Tibial artery (tissue), 4 donors: ENCODE results near the gene KIF26B.

ENCODE experiments used
- DNase-seq, 2 donors: peaks; one replicate each; pipeline ENCODE4 v3.0.0-alpha.2; 2019
- H3K27ac ChIP-seq, 2 donors: fragments of 200-600 bp; sonication (generic) in 1 of 2; 1 replicate in 1 of 2; 2 replicates in 1 of 2; pipeline ENCODE4 v1.5.1; 2018 to 2019; ENCODE audit warnings: mild to moderate bottlenecking in 1 of 2
- H3K27me3 ChIP-seq, 2 donors: fragments of 200-600 bp; sonication (generic) in 1 of 2; one replicate each; pipeline versions ENCODE4 v1.5.1 to v1.6.0; 2016 to 2019
- H3K36me3 ChIP-seq, 3 donors: fragments of 200-600 bp; sonication (generic) in 2 of 3; one replicate each; pipeline ENCODE4 v1.5.1; 2016 to 2019; ENCODE audit warnings: mild to moderate bottlenecking in 2 of 3
- H3K4me1 ChIP-seq, 4 donors: fragments of 200-600 bp; sonication (generic) in 2 of 4; 1 replicate in 3 of 4; 2 replicates in 1 of 4; pipeline ENCODE4 v1.5.1; 2016 to 2019
- H3K4me3 ChIP-seq, 2 donors: fragments of 200-600 bp; sonication (generic) in 1 of 2; 1 replicate in 1 of 2; 2 replicates in 1 of 2; pipeline ENCODE4 v1.5.1; 2018 to 2019; ENCODE audit warnings: mild to moderate bottlenecking in 2 of 2
- H3K9me3 ChIP-seq, 3 donors: fragments of 200-600 bp; sonication (generic) in 1 of 3; one replicate each; pipeline ENCODE4 v1.5.1; 2016 to 2019
- intact Hi-C: fragments of 100-400 bp; cut with DNase I; formaldehyde crosslinking; loops from one replicate; pipeline ENCODE4 v1.15.0; 2023; ENCODE audit warnings: low total_unique reads
- TF ChIP-seq, protein P1 (sequence below), 2 experiments: fragments of 200-600 bp in 1 of 2; fragments of 450-650 bp in 1 of 2; IDR thresholded peaks; one replicate each; pipeline ENCODE4 v1.5.1; 2017 to 2019; ENCODE audit warnings: antibody characterized with exemption in 2 of 2, mild to moderate bottlenecking in 1 of 2, moderate library complexity in 1 of 2

The KIF26B gene

DNA sequence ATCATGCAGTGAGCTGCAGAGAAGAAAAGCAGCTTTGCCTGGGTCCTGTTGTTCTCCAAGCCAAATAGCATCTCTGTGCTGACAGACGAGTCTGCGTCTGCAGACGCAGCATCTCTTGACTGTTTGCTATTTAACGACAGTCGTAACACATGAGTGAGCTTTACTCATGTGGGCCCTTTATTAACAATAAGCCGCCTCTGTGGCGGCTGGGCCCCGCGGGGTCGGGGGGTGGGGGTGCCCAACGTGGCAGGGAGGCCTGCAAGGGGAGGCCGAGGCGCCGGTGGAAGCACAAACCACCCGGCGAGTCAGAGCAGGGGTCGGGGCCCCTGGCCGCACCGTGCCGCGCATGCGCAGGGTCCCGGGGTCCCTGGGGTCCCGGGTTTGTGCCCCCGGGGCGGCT lies 435.1 kb downstream of the KIF26B start:
- no peak overlapping the region for H3K27ac ChIP-seq
- no peak overlapping the region for H3K4me3 ChIP-seq
- no peaks in the 10 kb centered on the region for H3K9me3 ChIP-seq
- no peaks in the 10 kb centered on the region for H3K4me1 ChIP-seq
- H3K27me3 ChIP-seq: peaks cover 0 to 4% of the 10 kb centered on the region in 2 donors
- no peak for DNase-seq
- TF ChIP-seq, protein P1, sequence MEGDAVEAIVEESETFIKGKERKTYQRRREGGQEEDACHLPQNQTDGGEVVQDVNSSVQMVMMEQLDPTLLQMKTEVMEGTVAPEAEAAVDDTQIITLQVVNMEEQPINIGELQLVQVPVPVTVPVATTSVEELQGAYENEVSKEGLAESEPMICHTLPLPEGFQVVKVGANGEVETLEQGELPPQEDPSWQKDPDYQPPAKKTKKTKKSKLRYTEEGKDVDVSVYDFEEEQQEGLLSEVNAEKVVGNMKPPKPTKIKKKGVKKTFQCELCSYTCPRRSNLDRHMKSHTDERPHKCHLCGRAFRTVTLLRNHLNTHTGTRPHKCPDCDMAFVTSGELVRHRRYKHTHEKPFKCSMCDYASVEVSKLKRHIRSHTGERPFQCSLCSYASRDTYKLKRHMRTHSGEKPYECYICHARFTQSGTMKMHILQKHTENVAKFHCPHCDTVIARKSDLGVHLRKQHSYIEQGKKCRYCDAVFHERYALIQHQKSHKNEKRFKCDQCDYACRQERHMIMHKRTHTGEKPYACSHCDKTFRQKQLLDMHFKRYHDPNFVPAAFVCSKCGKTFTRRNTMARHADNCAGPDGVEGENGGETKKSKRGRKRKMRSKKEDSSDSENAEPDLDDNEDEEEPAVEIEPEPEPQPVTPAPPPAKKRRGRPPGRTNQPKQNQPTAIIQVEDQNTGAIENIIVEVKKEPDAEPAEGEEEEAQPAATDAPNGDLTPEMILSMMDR (IDR thresholded peaks at IDR 0.05): no peak
- intact Hi-C loops: no loop called here
- H3K36me3 ChIP-seq: no peaks in the 10 kb centered on the region

DNA sequence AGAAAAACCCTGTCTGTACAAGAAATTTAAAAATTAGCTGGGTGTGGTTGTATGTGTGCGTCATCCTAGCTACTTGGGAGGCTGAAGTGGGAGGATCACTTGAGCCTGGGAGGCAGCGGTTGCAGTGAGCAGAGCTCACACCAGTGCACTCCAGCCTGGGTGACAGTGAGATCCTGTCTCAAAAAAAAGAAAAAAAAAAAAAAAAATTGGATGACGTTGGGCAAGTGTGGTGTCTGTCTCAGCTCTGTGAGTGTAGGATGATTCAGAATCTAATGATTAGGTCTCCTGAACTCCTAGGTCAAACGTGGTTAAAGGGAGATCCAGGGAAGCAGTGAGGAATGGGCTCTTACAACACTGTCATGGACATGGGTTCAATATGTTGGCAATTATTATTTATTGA lies 435.9 kb downstream of the KIF26B start:
- intact Hi-C loops: no loop called here
- Histone ChIP-seq H3K4me3 (no peak overlapping the region), H3K9me3 (no peaks in the 10 kb centered on the region), H3K36me3 (no peaks in the 10 kb centered on the region), H3K27me3 (peaks cover 0 to 4% of the 10 kb centered on the region in 2 donors), H3K4me1 (no peaks in the 10 kb centered on the region), H3K27ac (no peak overlapping the region)
- TF ChIP-seq, protein P1 (IDR thresholded peaks at IDR 0.05): no peak
- DNase-seq: no peak

DNA sequence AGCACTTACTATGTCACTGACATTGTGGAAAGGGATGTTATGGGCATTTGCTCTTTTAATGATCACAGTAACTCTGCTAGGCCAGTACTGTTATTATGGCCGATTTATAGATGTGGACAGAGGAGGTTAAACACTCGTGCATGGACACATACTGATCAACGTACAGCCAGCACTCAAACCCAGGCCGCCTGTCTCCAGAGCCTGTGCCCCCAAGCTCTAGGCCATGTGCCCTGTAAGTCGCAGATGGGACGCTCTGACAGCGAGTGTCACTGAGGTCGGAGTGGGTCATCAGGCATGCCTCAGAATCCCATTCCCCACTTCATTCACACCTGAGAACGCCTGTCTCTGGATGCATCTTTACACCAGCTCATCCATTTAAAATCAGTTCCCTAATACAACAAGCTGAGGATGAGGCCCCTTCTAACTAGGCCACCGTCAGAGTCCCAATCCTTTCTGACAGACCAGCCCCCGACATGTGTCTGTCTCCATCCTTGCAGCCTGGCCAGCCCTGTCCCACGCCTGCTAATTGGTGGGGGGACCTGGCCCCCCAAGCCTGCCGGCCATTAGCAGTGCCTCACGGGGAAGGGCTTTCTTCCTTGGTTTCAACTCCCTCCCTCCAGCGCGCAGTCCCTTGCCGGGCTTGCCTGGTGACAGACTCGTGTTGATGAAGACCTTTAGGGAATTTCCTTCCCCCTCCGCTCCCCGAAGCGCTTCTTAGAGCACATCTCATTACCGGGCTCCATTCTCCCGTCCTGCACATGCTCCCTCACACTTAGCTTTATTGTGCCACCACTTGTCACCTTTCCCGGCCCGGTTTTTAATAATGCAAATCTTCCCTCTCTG lies 436.8 kb downstream of the KIF26B start:
- intact Hi-C loops: no loop called here
- Histone ChIP-seq H3K9me3 (no peaks in the 10 kb centered on the region), H3K27ac (no peak overlapping the region), H3K4me3 (no peak overlapping the region), H3K4me1 (no peaks in the 10 kb centered on the region), H3K36me3 (no peaks in the 10 kb centered on the region), H3K27me3 (peaks cover 0 to 4% of the 10 kb centered on the region in 2 donors)
- no peak for DNase-seq
- TF ChIP-seq, protein P1 (IDR thresholded peaks at IDR 0.05): no peak

DNA sequence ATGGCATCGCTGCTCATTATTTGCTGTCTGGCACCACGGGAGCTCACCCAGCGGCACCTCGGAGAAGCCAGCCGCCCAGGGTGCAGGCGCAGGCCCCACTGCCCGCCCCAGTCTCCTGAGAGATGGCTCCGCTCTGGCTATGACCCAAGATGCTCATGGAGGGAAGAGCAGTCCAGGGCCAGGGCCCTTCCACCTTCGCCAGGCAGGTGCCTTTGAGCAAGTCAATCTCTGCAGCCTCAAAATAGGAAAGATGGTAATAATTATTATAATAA lies 437.3 kb downstream of the KIF26B start:
- no peaks in the 10 kb centered on the region for H3K36me3 ChIP-seq
- H3K27ac ChIP-seq: no peak overlapping the region
- no peaks in the 10 kb centered on the region for H3K4me1 ChIP-seq
- no peak overlapping the region for H3K4me3 ChIP-seq
- TF ChIP-seq, protein P1 (IDR thresholded peaks at IDR 0.05): no peak
- H3K9me3 ChIP-seq: no peaks in the 10 kb centered on the region
- peaks cover 0 to under 1% of the 10 kb centered on the region in 2 donors for H3K27me3 ChIP-seq
- intact Hi-C loops: no loop called here
- DNase-seq: no peak

DNA sequence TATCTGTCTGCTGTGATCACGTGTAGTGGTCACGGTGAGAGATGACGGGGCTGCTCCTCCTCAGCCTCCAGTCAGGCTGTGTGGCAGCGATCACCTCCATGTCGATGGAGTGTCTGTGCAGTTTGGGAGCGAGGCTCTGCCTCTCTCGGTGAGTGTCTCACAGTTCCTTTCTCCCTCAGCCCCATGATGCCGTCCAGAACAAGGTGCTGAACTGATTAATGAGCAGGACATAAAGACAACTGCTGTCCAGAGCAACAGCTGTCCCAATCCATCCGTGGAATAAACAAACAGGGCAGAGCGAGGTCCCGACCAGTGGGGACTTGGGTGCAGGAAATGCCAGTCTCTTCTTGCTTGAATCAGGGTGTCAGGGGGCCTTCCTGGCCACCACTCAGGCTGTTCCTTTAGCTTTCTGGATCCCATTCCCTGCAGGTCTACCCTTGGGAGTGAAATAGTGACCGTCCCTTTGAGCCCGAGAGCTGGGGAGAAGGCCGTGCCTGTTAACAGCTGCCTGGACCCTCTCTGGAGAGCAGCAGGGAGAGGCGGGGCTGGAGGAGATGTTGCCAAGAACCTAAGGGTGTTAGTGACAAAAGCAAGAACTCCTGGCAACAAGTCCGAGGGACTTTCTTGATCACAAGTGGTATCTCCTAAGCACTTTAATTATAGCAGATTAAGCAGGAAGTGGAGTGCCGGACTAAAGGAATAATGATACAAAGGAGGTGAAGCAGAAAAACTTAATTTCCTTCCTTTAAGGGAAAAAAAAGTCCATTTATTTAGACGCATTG lies 443.9 kb downstream of the KIF26B start:
- Histone ChIP-seq H3K36me3 (no peaks in the 10 kb centered on the region), H3K27ac (no peak overlapping the region), H3K4me1 (no peaks in the 10 kb centered on the region), H3K27me3 (no peaks in the 10 kb centered on the region), H3K9me3 (no peaks in the 10 kb centered on the region), H3K4me3 (no peak overlapping the region)
- intact Hi-C loops: no loop called here
- DNase-seq: no peak
- TF ChIP-seq, protein P1 (IDR thresholded peaks at IDR 0.05): no peak
